OCI-LY3 (cell line): ENCODE measurements around the gene HIVEP3.

Source experiments
- EZH2phosphoT487 ChIP-seq: fragments of 200-600 bp; shearing (Covaris generic); IDR thresholded peaks from 2 replicates; pipeline ENCODE4 v1.6.1; 2018; ENCODE audit warnings: antibody characterized with exemption, mixed run types, low read depth
- TF ChIP-seq, protein P1 (sequence below): fragments of 200-600, 300-600 bp; sonication (generic); IDR thresholded peaks from 2 replicates; pipeline ENCODE4 v1.5.1; 2014; ENCODE audit warnings: antibody characterized with exemption, low read length, low read depth

DNA sequence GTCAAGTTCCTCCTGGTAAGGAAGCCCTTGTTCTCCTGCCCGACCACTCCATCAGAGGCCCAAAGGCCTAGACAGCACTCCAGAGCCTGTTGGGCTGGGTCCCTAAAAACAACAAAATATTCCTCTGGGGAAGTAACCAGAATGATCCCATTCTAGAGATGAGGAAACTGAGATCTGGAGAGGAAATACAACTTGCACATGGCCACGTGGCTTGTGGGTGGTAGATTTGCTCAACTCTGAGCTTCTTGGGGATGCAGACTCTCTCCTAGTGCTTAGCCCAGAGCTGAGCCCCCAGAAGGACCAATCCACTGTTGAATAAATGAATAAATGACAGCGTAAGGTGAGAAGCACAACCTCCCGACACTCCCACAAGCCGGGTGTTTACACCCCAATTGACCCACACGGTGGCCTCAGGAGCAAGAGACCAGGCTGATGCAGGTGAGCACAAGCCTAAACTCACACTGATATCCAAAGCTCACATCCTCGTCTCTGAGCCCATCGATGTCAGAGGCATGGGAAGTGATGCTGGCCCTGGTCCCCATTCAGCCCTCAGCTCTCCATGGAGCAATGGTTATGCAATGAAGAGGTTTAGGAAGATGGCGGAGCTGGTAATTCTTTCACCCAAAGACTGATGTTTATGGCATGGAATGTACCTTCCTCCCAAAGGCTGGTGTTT lies 261.8 kb downstream of the HIVEP3 start:
- TF ChIP-seq, protein P1, sequence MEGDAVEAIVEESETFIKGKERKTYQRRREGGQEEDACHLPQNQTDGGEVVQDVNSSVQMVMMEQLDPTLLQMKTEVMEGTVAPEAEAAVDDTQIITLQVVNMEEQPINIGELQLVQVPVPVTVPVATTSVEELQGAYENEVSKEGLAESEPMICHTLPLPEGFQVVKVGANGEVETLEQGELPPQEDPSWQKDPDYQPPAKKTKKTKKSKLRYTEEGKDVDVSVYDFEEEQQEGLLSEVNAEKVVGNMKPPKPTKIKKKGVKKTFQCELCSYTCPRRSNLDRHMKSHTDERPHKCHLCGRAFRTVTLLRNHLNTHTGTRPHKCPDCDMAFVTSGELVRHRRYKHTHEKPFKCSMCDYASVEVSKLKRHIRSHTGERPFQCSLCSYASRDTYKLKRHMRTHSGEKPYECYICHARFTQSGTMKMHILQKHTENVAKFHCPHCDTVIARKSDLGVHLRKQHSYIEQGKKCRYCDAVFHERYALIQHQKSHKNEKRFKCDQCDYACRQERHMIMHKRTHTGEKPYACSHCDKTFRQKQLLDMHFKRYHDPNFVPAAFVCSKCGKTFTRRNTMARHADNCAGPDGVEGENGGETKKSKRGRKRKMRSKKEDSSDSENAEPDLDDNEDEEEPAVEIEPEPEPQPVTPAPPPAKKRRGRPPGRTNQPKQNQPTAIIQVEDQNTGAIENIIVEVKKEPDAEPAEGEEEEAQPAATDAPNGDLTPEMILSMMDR: no peak
- no peak for TF ChIP-seq EZH2phosphoT487
